ENCODE data around the gene SELE.
A peak's percentile ranks its signal among the peaks of the same experiment; 100 is the strongest.
"Not testable (repeated sequence)": the region's sequence is repeated elsewhere in the genome, so short reads cannot be mapped to it uniquely, and the experiment has no call there.

Gene SELE

DNA sequence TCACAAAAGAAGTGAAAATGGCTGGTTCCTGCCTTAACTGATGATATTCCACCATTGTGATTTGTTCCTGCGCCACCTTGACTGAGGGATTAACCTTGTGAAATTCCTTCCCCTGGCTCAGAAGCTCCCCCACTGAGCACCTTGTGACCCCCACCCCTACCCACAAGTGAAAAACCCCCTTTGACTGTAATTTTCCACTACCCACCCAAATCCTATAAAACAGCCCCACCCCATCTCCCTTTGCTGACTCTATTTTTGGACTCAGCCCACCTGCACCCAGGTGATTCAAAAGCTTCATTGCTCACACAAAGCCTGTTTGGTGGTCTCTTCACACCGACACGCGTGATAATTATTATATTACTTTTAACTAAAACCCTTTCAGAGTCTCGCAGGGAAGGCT, 45.5 kb downstream of the SELE start:
- not testable (repeated sequence) for DNase-seq (ENCODE audit: low read depth in 1 of 2, low spot score in 1 of 2)

DNA sequence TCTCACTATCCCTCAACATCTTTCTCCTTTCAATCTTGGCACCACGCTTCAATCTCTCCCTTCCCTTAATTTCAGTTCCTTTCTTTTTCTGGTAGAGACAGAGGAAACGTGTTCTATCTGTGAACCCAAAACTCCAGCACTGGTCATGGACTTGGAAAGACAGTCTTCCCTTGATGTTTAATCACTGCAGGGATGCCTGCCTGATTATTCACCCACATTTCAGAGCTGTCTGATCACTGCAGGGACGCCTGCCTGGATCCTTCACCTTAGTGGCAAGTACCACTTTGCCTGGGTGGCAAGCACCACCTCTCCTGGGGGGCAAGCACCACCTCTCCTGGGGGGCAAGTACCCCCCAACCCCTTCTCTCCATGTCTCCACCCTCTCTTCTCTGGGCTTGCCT, 50.2 kb downstream of the SELE start:
- no peak for DNase-seq (ENCODE audit: low read depth in 1 of 2, low spot score in 1 of 2)

DNA sequence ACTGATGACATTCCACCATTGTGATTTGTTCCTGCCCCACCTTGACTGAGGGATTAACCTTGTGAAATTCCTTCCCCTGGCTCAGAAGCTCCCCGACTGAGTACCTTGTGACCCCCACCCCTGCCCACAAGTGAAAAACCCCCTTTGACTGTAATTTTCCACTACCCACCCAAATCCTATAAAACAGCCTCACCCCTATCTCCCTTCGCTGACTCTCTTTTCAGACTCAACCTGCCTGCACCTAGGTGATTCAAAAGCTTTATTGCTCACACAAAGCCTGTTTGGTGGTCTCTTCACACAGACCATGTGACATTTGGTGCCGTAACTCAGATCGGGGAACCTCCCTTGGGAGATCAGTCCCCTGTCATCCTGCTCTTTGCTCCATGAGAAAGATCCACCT, 50.7 kb downstream of the SELE start:
- not testable (repeated sequence) for DNase-seq (ENCODE audit: low read depth in 1 of 2, low spot score in 1 of 2)

DNA sequence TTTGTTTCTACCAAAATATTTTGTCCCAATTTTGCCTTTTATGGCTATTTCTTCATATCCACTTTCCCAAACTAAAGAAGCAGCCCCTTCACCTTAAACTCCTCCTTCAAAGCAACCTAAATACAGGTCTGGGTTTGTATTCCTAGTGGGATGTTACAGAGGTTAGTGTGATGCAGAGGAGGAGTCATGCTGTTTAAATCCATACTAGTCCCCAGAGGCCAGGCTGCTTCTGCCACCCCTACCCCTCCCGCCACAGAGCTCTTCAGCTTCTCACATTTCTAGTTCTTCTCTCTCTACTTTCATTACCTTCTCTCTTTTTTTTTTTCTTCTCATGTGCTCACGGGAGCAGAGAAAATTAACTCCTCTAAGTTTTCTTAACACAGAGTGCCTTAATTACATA, 51.8 kb downstream of the SELE start:
- DNase-seq (ENCODE audit: low read depth in 1 of 2, low spot score in 1 of 2) = no peak

DNA sequence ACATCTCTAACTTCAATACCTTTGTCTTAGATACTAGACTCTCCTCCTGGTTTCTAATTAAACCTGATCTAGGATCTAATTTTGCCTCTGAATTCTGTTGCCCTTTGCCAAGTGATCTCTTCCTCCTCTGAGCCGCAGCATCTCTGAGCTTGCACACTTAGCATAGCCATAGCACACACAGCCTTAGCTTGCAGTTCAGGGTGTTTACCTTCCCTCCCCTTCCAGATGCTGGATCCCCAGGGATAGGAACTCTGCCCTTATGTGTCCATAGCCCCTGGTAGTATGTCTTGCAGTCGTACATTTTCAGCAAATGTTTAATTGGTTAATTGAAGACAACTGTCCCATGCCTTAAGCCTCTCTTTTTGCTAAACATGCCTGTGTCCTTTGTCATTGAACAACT, 52.7 kb downstream of the SELE start:
- no peak for DNase-seq (ENCODE audit: low read depth in 1 of 2, low spot score in 1 of 2)

DNA sequence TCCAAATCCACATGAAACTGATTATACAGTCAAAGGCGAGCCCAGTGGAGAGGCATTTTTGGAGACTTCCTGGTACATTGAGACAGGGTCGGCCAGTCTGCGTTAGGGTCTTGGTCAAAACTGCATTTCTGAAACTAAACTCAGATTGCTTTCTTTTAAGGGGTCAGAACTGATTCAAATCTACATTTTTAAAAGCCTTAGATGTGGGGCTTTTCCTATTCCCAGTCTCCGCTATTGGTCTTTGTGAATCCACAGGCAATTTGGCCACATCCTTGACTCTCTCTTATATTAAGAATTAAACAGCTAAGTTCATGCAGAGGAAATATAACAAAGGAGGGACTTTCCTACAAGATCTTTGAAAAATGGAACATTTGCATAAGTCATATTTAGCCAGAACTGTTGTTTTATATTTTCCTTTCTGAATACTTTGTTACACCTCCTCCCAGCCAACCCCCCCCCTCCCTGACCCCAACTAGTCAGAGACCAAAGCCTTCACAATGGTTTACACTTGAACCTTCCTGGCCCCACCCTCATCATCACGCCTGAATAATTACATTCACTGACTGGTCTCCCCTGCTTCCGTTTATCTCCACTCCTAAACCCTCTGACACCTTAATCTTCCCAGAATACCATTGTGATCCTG, 53.4 kb downstream of the SELE start:
- DNase-seq (ENCODE audit: low read depth in 1 of 2, low spot score in 1 of 2) = peak in 1 of 2 donors; percentile 67

DNA sequence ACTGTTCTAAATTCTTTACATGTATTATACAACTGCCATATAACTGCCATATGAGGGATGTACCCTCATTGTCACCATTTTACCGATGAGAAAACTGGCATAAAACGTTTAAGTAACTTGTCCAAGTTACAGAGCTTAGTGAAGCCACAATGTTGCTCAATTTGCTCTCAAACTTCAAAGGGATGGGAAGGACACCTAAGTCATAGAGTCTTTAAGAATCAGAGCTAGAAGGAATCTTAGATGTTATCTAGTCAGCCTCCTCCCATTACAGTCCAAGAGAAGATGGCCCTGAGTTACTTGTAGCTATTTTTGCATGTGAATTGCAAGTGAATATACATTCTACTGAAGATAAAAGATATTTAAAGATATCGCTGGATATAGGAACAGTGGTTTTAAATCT, 54.2 kb downstream of the SELE start:
- DNase-seq (ENCODE audit: low read depth in 1 of 2, low spot score in 1 of 2) = no peak

DNA sequence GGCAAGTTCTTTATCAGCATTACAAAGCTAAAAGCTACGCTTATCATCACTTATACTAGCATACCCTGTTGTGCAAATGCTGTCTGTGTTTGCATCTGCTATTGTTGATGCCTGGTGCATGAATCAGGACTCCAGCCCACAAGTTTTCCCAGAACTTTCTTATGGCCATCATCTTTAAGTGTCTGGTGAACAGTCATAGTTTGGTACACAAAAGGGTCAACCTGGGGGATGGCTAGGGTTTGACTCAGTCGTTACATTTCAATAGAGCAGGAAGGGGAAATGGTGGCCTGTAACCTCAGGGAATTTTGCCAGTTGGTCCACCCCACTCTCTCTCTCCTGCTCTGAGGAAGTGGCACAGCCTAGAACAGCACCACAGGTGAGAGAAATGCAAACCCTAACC, 57.9 kb downstream of the SELE start:
- DNase-seq (ENCODE audit: low read depth in 1 of 2, low spot score in 1 of 2) = no peak

All from activated CD4-positive, alpha-beta T cell treated with anti-CD3 and anti-CD28 coated beads, Interleukin-2, amount 50 U/mL, for 24 hours (primary cell).